Upper lobe of left lung (tissue), 4 donors: ENCODE measurements around the gene COL19A1.

Source experiments
- POLR2A ChIP-seq, 4 donors: fragments of 450-650 bp; IDR thresholded peaks; one replicate each; pipeline ENCODE4 v1.5.1; 2016 to 2017; ENCODE audit warnings: antibody characterized with exemption in 4 of 4, mild to moderate bottlenecking in 2 of 4
- TF ChIP-seq, protein P1 (sequence below), 6 experiments: fragments of 450-650 bp in 4 of 6; fragments of 200-600 bp in 2 of 6; sonication (generic) in 2 of 6; IDR thresholded peaks; one replicate each; pipeline ENCODE4 v1.5.1; 2016 to 2019; ENCODE audit warnings: antibody characterized with exemption in 6 of 6

DNA sequence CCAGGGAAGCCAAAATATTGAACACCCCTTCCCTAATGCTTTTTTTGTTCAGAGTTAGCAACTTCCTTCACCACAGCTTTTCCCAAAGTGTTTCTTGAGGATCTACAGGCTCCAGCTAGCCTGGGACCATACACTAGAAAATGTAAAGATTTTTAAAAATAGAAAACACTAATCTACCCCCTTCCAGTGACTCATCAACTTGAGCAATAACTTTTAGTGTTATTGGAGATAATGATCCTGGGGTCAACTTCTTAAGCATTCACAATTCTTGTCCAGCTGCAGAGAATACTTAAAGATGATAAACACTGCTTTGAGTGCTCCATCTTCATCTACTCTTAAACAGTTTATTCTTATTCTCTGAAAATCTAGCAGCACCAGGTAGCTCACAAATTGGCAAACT is 304.9 kb downstream of the COL19A1 start:
- no peak for TF ChIP-seq POLR2A (IDR thresholded peaks at IDR 0.05)
- TF ChIP-seq, protein P1, sequence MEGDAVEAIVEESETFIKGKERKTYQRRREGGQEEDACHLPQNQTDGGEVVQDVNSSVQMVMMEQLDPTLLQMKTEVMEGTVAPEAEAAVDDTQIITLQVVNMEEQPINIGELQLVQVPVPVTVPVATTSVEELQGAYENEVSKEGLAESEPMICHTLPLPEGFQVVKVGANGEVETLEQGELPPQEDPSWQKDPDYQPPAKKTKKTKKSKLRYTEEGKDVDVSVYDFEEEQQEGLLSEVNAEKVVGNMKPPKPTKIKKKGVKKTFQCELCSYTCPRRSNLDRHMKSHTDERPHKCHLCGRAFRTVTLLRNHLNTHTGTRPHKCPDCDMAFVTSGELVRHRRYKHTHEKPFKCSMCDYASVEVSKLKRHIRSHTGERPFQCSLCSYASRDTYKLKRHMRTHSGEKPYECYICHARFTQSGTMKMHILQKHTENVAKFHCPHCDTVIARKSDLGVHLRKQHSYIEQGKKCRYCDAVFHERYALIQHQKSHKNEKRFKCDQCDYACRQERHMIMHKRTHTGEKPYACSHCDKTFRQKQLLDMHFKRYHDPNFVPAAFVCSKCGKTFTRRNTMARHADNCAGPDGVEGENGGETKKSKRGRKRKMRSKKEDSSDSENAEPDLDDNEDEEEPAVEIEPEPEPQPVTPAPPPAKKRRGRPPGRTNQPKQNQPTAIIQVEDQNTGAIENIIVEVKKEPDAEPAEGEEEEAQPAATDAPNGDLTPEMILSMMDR (IDR thresholded peaks at IDR 0.05) = no peak
